Breast epithelium (tissue), 4 donors: ENCODE results near the gene ADGRV1. TPM values are rescaled to one million over a fixed set of nuclear protein-coding genes. Genes with fewer than 3 reads are reported as not detected.

ENCODE experiments used
- DNase-seq, 2 donors: peaks; one replicate each; pipeline ENCODE4 v3.0.0-alpha.2; 2019; ENCODE audit warnings: low spot score in 2 of 2
- H3K27ac ChIP-seq, 2 donors: fragments of 200-600 bp; sonication (generic) in 1 of 2; one replicate each; pipeline ENCODE4 v1.5.1; 2016 to 2019; ENCODE audit warnings: mild to moderate bottlenecking in 1 of 2
- H3K27me3 ChIP-seq, 2 donors: fragments of 200-600 bp; sonication (generic) in 1 of 2; one replicate each; pipeline versions ENCODE4 v1.5.1 to v1.6.0; 2017 to 2019; ENCODE audit warnings: control low read depth in 1 of 2, mild to moderate bottlenecking in 1 of 2
- H3K36me3 ChIP-seq: fragments of 200-600 bp; one replicate; pipeline ENCODE4 v1.5.1; 2019
- H3K4me1 ChIP-seq, 2 donors: fragments of 200-600 bp; sonication (generic); one replicate each; pipeline ENCODE4 v1.5.1; 2016 to 2019; ENCODE audit warnings: control low read depth in 1 of 2
- H3K4me3 ChIP-seq, 3 donors: fragments of 200-600 bp; sonication (generic); 1 replicate in 2 of 3; 2 replicates in 1 of 3; pipeline ENCODE4 v1.5.1; 2016 to 2019; ENCODE audit warnings: mild to moderate bottlenecking in 3 of 3, moderate library complexity in 2 of 3
- H3K9me3 ChIP-seq, 2 donors: fragments of 200-600 bp; sonication (generic) in 1 of 2; one replicate each; pipeline ENCODE4 v1.5.1; 2016 to 2019; ENCODE audit warnings: control low read depth in 1 of 2
- CTCF ChIP-seq, 3 donors: fragments of 450-650 bp; IDR thresholded peaks; one replicate each; pipeline ENCODE4 v1.5.1; 2016 to 2017; ENCODE audit warnings: antibody characterized with exemption in 3 of 3, mild to moderate bottlenecking in 3 of 3, moderate library complexity in 3 of 3
- POLR2A ChIP-seq: fragments of 450-650 bp; IDR thresholded peaks from one replicate; pipeline ENCODE4 v1.6.1; 2016; ENCODE audit warnings: antibody characterized with exemption, mild to moderate bottlenecking, moderate library complexity
- POLR2AphosphoS5 ChIP-seq, 3 donors: sonication (generic); formaldehyde crosslinking; IDR thresholded peaks; one replicate each; pipeline ENCODE4 v1.6.1; 2017; ENCODE audit warnings: antibody characterized with exemption in 3 of 3
- intact Hi-C: fragments of 100-400 bp; cut with DNase I; formaldehyde crosslinking; loops from one replicate; pipeline ENCODE4 v1.15.1; 2023; ENCODE audit warnings: low total_unique reads
- total RNA-seq, 3 donors: library from RNA; depleted of rRNA; stranded (reverse); fragments of >200 nt; gene quantifications; one replicate each; pipeline ENCODE4 v1.1.0, GENCODE V29; 2016

Gene ADGRV1
- total RNA-seq, 3 donors from 2014 or later: 0.32 to 85.2 (median 55.3) TPM

- Histone ChIP-seq H3K4me1 (no peaks in the 10 kb centered on the region), H3K9me3 (no peaks in the 10 kb centered on the region), H3K4me3 (no peak overlapping the region), H3K27me3 (no peaks in the 10 kb centered on the region), H3K27ac (no peak overlapping the region), H3K36me3 (no peaks in the 10 kb centered on the region)
- intact Hi-C loops: no loop called here
- TF ChIP-seq POLR2A (no peak), POLR2AphosphoS5 (IDR thresholded peaks at IDR 0.05) (no peak), CTCF (IDR thresholded peaks at IDR 0.05) (no peak)
- no peak for DNase-seq
Observed at GRCh38 chr5:91079037-91079436, 520.4 kb downstream of the ADGRV1 start.

GRCh38 chr5:91089758-91090157 is 531.2 kb downstream of the ADGRV1 start:
- no peak overlapping the region for H3K27ac ChIP-seq
- intact Hi-C loops: no loop called here

GRCh38 chr5:91090995-91091394 is 532.4 kb downstream of the ADGRV1 start:
- Histone ChIP-seq H3K27ac (no peak overlapping the region), H3K4me1 (no peaks in the 10 kb centered on the region), H3K4me3 (no peak overlapping the region), H3K9me3 (no peaks in the 10 kb centered on the region), H3K27me3 (no peaks in the 10 kb centered on the region), H3K36me3 (no peaks in the 10 kb centered on the region)
- TF ChIP-seq POLR2AphosphoS5 (IDR thresholded peaks at IDR 0.05) (no peak), POLR2A (no peak), CTCF (IDR thresholded peaks at IDR 0.05) (no peak)
- DNase-seq: no peak
- intact Hi-C loops: no loop called here

More at GRCh38 chr5:91089758-91090157, 531.2 kb downstream of the ADGRV1 start:
- no peak overlapping the region for H3K4me3 ChIP-seq
- no peak for TF ChIP-seq POLR2A
- TF ChIP-seq POLR2AphosphoS5 (IDR thresholded peaks at IDR 0.05): no peak
- no peak for TF ChIP-seq CTCF (IDR thresholded peaks at IDR 0.05)
- no peaks in the 10 kb centered on the region for H3K9me3 ChIP-seq
- no peak for DNase-seq
- H3K36me3 ChIP-seq: no peaks in the 10 kb centered on the region
- no peaks in the 10 kb centered on the region for H3K4me1 ChIP-seq
- no peaks in the 10 kb centered on the region for H3K27me3 ChIP-seq

GRCh38 chr5:91091471-91092234 is 533.1 kb downstream of the ADGRV1 start:
- Histone ChIP-seq H3K4me1 (no peaks in the 10 kb centered on the region), H3K36me3 (no peaks in the 10 kb centered on the region), H3K4me3 (no peak overlapping the region), H3K9me3 (no peaks in the 10 kb centered on the region), H3K27ac (no peak overlapping the region), H3K27me3 (no peaks in the 10 kb centered on the region)
- intact Hi-C loops: no loop called here
- TF ChIP-seq POLR2A (no peak), CTCF (IDR thresholded peaks at IDR 0.05) (no peak), POLR2AphosphoS5 (IDR thresholded peaks at IDR 0.05) (no peak)
- DNase-seq: no peak

- Histone ChIP-seq H3K27me3 (no peaks in the 10 kb centered on the region), H3K27ac (no peak overlapping the region), H3K4me1 (no peaks in the 10 kb centered on the region), H3K4me3 (no peak overlapping the region), H3K36me3 (no peaks in the 10 kb centered on the region), H3K9me3 (no peaks in the 10 kb centered on the region)
- DNase-seq: no peak
- intact Hi-C loops: no loop called here
- TF ChIP-seq POLR2A (no peak), CTCF (IDR thresholded peaks at IDR 0.05) (no peak), POLR2AphosphoS5 (IDR thresholded peaks at IDR 0.05) (no peak)
Observed at GRCh38 chr5:91092859-91093783, 534.5 kb downstream of the ADGRV1 start.
